Activated CD4-positive, CD25-positive, alpha-beta regulatory T cell (primary cell): Measurements from ENCODE around the gene STMP1.
A peak's percentile ranks its signal among the peaks of the same experiment; 100 is the strongest.
"Not testable (repeated sequence)": the region's sequence is repeated elsewhere in the genome, so short reads cannot be mapped to it uniquely, and the experiment has no call there.

Experiments
- DNase-seq, 4 experiments: peaks; one replicate each; lab custom pipeline; 2025; lab: John Stamatoyannopoulos, UW

STMP1 gene

DNA sequence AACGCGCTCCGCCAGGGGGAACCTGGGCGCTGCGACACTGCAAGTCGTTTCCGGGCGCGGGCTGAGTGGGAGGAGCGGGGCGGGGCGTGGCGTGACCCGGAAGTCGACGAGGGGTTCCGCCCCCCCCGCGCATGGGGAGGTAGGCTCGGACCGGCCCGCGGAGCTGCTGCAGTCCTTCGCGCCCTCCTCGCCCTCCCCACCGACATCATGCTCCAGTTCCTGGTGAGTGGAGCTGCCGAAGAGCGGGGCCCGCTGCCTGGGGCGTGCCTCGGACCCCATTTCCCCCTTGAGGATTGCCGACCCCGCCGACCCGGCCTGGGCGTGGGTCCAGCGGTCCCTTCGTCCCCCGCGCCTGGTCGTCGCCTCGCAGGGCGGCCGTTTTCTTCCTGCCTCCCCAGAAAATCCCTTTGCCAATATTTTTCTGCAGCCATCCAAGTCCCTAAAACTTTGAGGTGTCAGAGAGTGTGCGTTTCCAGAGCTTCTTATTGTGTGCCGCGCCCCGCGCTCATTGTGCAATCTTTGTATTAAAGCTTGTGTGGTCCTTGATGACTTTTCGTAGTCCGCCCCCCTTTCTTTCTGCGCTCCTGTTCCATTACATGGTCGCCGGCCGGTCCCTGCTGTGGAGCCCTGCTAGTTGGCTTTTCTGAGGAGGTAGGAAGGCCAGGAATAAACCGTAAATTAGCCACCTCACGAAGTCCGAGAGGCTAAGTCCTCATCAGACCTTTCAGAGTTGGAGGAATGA lies at the start of gene STMP1:
Gene STMP1, plus strand, starts transcription at position 142 of the 742 bp plus-strand sequence.
- DNase-seq, result peak; percentile 94 to 97 (median 95)

DNA sequence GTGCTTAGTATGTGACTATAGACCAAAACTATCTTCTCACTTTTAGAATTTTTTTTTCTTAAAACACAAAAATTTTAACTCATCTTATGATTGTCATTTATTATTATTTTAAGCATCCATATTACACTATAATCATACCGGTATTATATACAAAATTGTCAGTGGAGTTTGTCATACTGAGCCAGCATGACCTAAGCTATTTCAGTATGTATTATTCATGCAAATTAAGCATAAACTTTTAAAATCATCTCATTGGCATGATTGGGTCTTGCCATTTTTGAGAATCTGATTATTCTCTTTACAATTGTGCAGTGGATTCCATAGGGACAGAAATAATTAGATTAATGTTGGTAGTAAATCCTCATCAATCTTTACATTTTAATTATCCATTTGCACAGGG lies 46.2 kb upstream of the STMP1 start:
- DNase-seq, result no peak

GRCh38 chr7:135617781-135618180 lies 44.5 kb upstream of the STMP1 start:
- no peak for DNase-seq

DNA sequence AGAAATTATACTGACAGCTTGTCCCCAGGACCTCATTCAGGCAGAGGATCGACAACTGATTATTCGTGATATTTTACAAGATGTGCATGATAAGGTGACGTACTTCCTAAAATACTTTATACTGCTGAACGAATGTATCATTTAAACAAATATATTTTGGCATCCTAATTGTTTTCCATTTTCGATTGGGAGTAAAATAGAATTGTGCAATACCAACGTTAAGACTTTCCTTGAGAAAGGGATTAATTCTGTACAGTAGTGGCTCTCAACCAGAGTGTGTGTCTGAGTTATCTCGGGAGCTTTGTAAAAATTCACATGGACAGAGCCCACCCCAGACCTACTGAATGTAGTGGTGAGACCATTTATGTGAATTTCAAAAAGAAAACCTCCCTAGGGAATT lies 43.8 kb upstream of the STMP1 start:
- no peak for DNase-seq

DNA sequence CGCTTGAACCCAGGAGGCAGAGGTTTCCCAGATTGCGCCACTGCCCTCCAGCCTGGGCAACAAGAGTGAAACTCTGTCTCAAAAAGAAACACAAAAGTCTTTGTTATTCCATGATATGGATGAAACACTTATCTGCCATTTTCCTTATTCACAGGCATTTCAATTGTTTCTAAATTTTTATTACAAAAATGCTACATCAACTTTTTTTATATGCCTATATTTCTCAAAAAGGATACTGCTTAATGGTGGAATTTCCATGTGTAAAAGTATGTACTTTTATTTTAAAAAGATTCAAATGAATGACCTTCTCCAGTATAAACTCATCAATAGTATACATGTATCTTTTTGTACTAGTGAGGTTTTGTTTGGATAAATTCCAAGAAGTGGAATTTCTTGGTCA lies 41.9 kb upstream of the STMP1 start:
- no peak for DNase-seq

GRCh38 chr7:135620980-135621850 lies 41.1 kb upstream of the STMP1 start:
- no peak for DNase-seq

- DNase-seq, result no peak
These were observed 28.0 kb upstream of the STMP1 start for GRCh38 chr7:135634191-135634878.

DNA sequence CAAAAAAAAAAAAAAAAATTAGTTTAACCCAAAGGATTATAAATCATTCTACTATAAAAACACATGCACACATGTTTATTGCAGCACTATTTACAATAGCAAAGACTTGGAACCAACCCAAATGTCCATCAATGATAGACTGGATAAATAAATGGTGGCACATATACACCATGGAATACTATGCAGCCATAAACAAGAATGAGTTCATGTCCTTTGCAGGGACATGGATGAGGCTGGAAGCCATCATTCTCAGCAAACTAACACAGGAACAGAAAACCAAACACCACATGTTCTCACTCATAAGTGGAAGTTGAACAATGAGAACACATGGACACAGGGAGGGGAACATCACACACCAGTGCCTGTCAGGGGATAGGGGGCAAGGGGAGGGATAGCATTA lies 22.6 kb upstream of the STMP1 start:
- not testable (repeated sequence) for DNase-seq

DNA sequence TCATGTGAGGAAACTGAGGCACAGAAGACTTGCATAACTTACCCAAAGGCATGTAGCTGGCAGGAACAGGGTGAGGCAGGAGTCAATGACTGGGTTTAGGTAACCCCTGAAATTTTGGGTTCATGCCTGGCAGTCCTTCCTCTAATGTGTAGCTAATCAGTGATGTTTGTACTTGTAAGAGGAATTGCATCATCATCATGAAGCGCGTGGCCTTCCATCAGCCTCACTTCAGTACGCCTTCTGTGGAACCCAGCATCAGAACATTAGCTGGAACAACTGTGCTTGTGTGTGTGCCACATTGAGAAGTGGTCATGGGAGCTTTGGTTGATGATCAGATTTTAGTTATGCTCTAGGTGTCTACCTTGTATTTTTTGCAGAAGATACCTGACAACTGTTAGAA lies 18.2 kb upstream of the STMP1 start:
- no peak for DNase-seq

DNA sequence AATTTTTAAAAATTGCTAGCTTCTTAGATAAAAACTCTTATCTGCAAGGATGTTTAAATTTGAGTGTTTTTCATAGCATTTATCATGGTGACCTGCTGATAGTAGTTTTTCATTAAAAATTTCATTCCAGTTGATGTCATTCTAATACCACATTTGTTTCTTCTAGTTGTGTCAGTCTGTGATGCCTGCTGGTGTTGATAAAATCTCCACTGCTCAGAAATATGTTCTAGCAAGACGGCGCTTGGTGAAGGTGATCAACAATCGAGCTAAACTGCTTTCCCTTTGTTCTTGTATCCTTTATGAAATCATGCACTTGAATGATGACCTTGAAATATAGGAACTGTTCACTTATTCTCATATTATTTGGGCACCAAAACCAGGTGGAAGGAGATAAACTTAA lies 17.6 kb upstream of the STMP1 start:
- DNase-seq, result no peak

DNA sequence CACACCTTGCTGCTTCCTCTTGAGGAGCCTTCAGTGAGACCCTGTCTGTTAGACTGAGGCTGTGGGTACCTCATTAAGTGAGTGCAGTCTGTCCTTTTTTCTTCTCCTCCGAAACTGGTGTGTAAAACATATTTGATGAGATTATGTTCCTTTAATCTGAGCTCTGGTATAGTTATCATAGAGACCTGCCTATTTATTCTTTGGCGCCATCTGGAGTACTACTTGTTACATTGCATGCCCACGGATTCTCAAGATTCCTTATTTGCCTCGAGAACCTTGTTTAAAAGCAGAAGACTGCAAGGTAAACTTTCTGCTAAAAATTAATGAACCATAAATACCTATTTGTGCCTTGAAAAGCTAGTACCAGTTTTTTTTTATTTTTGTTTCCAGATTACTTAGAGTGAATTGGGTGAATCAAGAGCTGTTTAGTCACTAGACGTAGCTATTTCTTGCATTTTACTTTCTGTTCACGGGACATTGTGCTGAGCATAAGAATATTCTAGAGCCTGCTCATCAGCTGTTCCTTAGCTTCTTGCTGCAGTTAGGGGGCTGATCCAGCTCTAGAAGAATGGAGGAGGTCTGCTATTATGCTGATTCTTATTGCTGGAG lies 16.9 kb upstream of the STMP1 start:
- no peak for DNase-seq

DNA sequence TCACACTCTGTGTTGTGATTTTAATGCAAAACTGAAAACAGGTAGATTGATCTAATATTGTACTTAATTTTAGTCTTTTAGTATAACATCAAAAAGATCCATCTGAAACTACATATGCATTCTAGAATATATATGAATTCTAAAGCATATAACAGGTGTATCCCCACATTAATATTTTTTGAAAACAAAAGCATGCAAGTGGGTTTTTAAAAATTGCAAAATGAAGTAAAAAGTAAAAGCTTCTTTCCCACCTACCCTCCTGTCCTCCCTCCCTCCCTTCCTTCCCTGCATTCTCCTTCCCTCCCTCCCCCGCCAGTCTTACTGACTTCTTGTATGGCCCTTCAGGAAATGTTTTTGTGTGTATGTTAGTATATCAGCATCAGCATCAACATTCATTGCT lies 14.6 kb upstream of the STMP1 start:
- DNase-seq, result no peak

GRCh38 chr7:135648235-135648634 lies 14.1 kb upstream of the STMP1 start:
- no peak for DNase-seq

GRCh38 chr7:135650831-135651573 lies 11.3 kb upstream of the STMP1 start:
- no peak for DNase-seq

- no peak for DNase-seq
These were observed 8.8 kb upstream of the STMP1 start for GRCh38 chr7:135653340-135654080.

DNA sequence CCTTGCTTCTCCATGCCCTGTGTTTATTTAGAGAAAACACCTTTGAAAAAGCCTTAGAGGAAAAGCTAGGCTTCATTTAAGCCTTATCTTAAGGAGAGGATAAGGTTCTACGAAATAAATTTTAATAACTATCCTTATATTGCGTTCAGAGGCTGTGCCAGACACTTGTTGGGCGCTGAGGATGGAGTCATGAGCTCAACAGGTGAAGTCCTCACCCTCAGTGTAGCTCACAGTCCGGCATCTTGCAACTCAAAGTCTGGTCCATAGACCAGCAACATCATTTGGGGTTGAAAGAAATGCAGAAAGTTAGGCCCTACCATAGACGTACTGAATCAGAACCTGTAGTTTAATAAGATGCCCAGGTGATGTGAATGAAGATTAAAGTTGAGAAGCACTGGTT lies 3.8 kb upstream of the STMP1 start:
- no peak for DNase-seq

DNA sequence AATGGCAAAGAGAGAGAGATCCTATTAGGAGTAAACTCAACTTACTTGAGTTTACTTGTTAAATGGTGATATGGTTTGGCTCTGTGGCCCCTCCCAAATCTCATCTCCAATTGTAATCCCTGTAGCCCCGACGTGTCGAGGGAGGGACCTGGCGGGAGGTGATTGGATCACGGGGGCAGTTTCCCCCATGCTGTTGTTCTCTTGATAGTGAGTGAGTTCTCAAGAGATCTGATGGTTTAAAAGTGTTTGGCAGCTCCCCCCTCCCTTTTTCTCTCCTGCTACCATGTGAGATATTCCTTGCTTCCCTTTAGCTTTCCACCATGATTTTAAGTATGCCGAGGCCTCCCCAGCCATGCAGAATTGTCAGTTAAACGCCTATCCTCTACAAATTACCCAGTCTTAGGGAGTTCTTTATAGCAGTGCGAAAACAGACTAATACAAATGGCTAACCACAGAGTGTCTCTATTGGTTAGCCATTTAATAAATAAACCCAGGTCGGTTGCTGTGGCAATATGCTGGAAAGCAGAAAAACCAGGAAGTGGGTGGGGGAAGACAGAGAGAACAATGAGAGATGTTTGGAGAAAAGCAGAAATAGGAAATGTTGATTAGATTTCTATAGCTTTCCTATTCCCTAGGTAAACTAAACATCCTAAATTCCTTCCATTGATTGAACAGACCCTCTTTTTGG lies 3.0 kb upstream of the STMP1 start:
- DNase-seq, result no peak

DNA sequence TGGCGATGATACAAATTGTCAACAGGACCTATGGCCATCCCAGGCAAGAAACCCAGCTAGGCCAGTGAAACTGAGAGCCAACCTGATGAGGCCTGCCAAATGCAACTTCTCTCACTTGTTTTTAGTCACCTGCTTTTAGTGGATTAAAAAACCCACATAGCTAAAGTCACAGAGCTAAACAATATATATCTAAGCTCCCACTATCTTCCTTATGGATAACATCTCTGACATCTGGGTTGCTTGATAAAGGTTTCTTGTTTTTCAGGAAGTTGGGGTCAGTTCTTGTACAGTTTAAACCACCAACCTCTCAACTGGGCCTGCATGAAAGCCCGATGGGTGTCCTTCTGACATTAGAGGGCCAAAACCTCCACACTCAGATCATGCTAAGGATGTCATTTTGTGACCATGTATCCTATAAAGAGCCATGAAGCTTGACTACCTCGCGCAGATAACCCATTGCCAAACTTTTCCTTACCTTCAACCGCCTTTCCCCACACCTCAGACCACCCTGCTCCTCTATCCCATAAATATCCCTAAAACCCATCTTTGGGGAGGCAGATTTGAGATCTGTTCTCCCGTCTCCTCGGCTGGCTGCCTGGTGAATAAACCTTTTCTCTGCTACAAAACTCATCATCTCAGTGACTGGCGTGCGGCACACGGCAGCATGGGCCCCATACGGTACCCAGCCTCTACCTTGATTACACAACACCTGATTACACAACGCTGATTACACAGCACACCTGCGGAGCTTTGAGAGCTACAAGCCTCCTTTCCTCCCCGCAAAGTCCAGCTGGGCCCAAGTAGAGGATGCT lies 797 bp upstream of the STMP1 start:
- DNase-seq, result no peak

DNA sequence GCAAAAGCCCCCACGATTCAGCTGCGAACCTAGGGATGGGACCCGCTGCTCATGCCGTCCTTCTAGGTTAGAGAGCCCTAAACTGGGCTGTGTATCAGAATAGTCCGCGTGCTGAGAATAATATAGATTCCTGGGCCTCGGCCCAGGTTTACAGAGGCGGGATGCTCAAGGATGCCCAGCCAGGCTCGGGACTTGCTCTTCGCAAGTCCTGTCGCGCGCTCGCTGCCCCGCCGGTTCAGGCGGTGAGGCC lies 266 bp upstream of the STMP1 start:
- DNase-seq, result no peak
